GM12878 (cell line): ENCODE measurements around the gene DPM1. TPM values are rescaled to one million over a fixed set of nuclear protein-coding genes. Genes with fewer than 3 reads are reported as not detected.

ENCODE experiments used
- BMI1 ChIP-seq: fragments of 450-650 bp; IDR thresholded peaks from 2 replicates; pipeline ENCODE4 v1.6.1; 2016; ENCODE audit warnings: mild to moderate bottlenecking, moderate library complexity, borderline replicate concordance
- EZH2 ChIP-seq: IDR thresholded peaks from 2 replicates; pipeline ENCODE4 v1.6.1; 2012; ENCODE audit warnings: low read depth, mild to moderate bottlenecking, control low read depth, inconsistent platforms, low read length, borderline replicate concordance; ENCODE audit not compliant: control insufficient read depth
- MXI1 ChIP-seq: fragments of 150-350 bp; IDR thresholded peaks from 2 replicates; pipeline ENCODE4 v1.6.1; 2011; ENCODE audit warnings: low read depth, mild to moderate bottlenecking, inconsistent platforms, low read length, improper control_type of control experiment
- NFIC ChIP-seq: IDR thresholded peaks from 2 replicates; pipeline ENCODE4 v1.6.1; 2012; ENCODE audit warnings: low read depth, mild to moderate bottlenecking, inconsistent platforms, low read length, moderate library complexity
- PAX5 ChIP-seq: IDR thresholded peaks from 2 replicates; pipeline ENCODE4 v1.6.1; 2011; ENCODE audit warnings: low read depth, low read length, borderline replicate concordance
- RAD21 ChIP-seq: IDR thresholded peaks from 2 replicates; pipeline ENCODE4 v1.6.1; 2011; ENCODE audit warnings: mild to moderate bottlenecking, low read depth, low read length, moderate library complexity; ENCODE audit not compliant: insufficient read depth
- RFX5 ChIP-seq: IDR thresholded peaks from 2 replicates; pipeline ENCODE4 v1.6.1; 2011; ENCODE audit warnings: low read depth, low read length, improper control_type of control experiment
- SIX5 ChIP-seq: IDR thresholded peaks from 2 replicates; pipeline ENCODE4 v1.6.1; 2011; ENCODE audit warnings: mild to moderate bottlenecking, low read depth, low read length, moderate library complexity; ENCODE audit not compliant: severe bottlenecking
- SMAD1 ChIP-seq: fragments of 450-650 bp; IDR thresholded peaks from 2 replicates; pipeline ENCODE4 v1.6.1; 2018; ENCODE audit warnings: mild to moderate bottlenecking, low read depth; ENCODE audit not compliant: partially characterized antibody
- SPI1 ChIP-seq: IDR thresholded peaks from 2 replicates; pipeline ENCODE4 v1.6.1; 2011; ENCODE audit warnings: low read depth, mild to moderate bottlenecking, low read length, moderate library complexity, borderline replicate concordance; ENCODE audit not compliant: insufficient read depth
- SREBF1 ChIP-seq: IDR thresholded peaks from 2 replicates; pipeline ENCODE4 v1.6.1; 2012; ENCODE audit warnings: mild to moderate bottlenecking, low read length
- STAT3 ChIP-seq: IDR thresholded peaks from 2 replicates; pipeline ENCODE4 v1.6.1; 2011; ENCODE audit warnings: low read depth, low read length, improper control_type of control experiment
- SUZ12 ChIP-seq: fragments of 200-600 bp; sonication (generic); IDR thresholded peaks from one replicate; pipeline ENCODE4 v1.6.1; 2018; ENCODE audit warnings: antibody characterized with exemption, mild to moderate bottlenecking; ENCODE audit not compliant: unreplicated experiment
- TARDBP ChIP-seq: IDR thresholded peaks from 2 replicates; pipeline ENCODE4 v1.6.1; 2016; ENCODE audit warnings: borderline replicate concordance
- polyA plus RNA-seq, 11 experiments: library from polyadenylated mRNA; depleted of rRNA in 4 of 11; unstranded in 6 of 11; stranded (reverse) in 5 of 11; fragments of >200 nt; fragmentation: Nextera tagmentation in 4 of 11; fragmentation: Illumina TruSeq in 1 of 11; extraction: Ambion mirVana in 4 of 11; extraction: Trizol in 1 of 11; gene quantifications; 1 replicate in 1 of 11; 2 replicates in 10 of 11; pipeline versions ENCODE4 v1.2.1 to v1.2.3, GENCODE V29; 2011 to 2016; ENCODE audit warnings: inconsistent platforms in 2 of 11, missing spikeins in 2 of 11, low read depth in 1 of 11
- total RNA-seq, 4 experiments: library from RNA; depleted of rRNA in 3 of 4; stranded (reverse); fragments of >200 nt in 3 of 4; fragmentation: Illumina TruSeq in 1 of 4; extraction: Trizol in 1 of 4; gene quantifications; 2 replicates each; pipeline versions ENCODE4 v1.2.1 to v1.2.3, GENCODE V29; 2013 to 2021
- TF ChIP-seq, protein P1 (sequence below): fragments of 450-650 bp; IDR thresholded peaks from 2 replicates; pipeline ENCODE4 v1.6.1; 2018; ENCODE audit warnings: borderline replicate concordance, mild to moderate bottlenecking; ENCODE audit not compliant: partially characterized antibody
- TF ChIP-seq, protein P2 (sequence below): fragments of 150-350 bp; IDR thresholded peaks from 2 replicates; pipeline ENCODE4 v1.6.1; 2014; ENCODE audit warnings: mild to moderate bottlenecking, low read depth, low read length
- TF ChIP-seq, protein P3 (sequence below): fragments of 450-650 bp; IDR thresholded peaks from 2 replicates; pipeline ENCODE4 v1.6.1; 2017; ENCODE audit warnings: mild to moderate bottlenecking, moderate library complexity

Gene DPM1
- total and polyA plus RNA-seq, 10 of the 15 experiments (the other 5 are each of a cell fraction or from before 2014, with no cell fraction given) = 53.3 to 167 (median 108) TPM

DNA sequence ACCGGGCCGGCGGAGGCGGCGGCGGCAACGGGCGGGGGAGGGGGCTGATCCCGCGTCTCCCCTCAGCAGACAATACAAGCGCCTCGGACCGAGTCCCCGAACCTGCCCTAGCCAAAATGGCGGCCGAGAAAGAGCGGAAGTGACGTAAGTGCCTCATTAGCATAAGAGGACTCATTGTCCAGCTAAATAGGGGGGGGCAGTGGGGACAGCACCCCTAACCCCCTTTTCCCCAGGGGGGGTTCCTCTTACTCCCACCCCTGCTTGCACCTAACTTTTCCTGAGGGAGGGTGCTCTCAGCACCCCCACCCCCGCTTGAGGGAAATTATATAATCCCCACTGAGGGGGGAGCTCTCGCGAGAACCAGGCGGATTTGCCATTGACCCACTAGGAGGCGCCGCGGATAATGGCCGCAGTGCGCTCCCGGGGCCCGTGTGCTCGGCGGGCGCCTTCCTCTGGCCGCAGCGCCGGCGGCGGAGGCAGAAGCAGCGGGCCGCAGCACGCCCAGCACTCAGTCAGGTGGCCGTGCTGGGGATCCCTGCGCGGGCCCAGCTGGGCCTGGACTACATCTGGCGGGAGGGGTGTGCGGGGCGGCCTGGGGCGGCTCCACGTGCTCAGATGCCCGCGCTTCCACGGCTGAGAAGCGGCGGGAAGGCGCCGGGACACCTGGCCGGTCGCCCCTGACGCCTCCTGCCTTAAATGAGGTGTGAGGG is 26.9 kb downstream of the DPM1 start, which contains the start of gene ADNP (continued):
- TF ChIP-seq EZH2 (no peak), SIX5 (no peak), SMAD1 (peak; percentile 24), NFIC (peak; percentile 69; the same call in 1 of the 2 replicates), SREBF1 (no peak), TARDBP (peak; percentile 96), RFX5 (no peak), SPI1 (peak; percentile 63; the same call in 1 of the 2 replicates), PAX5 (peak; percentile 79; the same call in 1 of the 2 replicates), MXI1 (peak; percentile 73; the same call in 1 of the 2 replicates), STAT3 (no peak), BMI1 (peak; percentile 42; the same call in 1 of the 2 replicates), SUZ12 (no peak), RAD21 (peak; percentile 37; the same call in 1 of the 2 replicates)
- TF ChIP-seq, protein P1, sequence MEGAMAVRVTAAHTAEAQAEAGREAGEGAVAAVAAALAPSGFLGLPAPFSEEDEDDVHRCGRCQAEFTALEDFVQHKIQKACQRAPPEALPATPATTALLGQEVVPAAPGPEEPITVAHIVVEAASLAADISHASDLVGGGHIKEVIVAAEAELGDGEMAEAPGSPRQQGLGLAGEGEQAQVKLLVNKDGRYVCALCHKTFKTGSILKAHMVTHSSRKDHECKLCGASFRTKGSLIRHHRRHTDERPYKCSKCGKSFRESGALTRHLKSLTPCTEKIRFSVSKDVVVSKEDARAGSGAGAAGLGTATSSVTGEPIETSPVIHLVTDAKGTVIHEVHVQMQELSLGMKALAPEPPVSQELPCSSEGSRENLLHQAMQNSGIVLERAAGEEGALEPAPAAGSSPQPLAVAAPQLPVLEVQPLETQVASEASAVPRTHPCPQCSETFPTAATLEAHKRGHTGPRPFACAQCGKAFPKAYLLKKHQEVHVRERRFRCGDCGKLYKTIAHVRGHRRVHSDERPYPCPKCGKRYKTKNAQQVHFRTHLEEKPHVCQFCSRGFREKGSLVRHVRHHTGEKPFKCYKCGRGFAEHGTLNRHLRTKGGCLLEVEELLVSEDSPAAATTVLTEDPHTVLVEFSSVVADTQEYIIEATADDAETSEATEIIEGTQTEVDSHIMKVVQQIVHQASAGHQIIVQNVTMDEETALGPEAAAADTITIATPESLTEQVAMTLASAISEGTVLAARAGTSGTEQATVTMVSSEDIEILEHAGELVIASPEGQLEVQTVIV = no peak
- TF ChIP-seq, protein P2, sequence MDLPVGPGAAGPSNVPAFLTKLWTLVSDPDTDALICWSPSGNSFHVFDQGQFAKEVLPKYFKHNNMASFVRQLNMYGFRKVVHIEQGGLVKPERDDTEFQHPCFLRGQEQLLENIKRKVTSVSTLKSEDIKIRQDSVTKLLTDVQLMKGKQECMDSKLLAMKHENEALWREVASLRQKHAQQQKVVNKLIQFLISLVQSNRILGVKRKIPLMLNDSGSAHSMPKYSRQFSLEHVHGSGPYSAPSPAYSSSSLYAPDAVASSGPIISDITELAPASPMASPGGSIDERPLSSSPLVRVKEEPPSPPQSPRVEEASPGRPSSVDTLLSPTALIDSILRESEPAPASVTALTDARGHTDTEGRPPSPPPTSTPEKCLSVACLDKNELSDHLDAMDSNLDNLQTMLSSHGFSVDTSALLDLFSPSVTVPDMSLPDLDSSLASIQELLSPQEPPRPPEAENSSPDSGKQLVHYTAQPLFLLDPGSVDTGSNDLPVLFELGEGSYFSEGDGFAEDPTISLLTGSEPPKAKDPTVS = no peak; the same call in 1 of the 2 replicates
- TF ChIP-seq, protein P3, sequence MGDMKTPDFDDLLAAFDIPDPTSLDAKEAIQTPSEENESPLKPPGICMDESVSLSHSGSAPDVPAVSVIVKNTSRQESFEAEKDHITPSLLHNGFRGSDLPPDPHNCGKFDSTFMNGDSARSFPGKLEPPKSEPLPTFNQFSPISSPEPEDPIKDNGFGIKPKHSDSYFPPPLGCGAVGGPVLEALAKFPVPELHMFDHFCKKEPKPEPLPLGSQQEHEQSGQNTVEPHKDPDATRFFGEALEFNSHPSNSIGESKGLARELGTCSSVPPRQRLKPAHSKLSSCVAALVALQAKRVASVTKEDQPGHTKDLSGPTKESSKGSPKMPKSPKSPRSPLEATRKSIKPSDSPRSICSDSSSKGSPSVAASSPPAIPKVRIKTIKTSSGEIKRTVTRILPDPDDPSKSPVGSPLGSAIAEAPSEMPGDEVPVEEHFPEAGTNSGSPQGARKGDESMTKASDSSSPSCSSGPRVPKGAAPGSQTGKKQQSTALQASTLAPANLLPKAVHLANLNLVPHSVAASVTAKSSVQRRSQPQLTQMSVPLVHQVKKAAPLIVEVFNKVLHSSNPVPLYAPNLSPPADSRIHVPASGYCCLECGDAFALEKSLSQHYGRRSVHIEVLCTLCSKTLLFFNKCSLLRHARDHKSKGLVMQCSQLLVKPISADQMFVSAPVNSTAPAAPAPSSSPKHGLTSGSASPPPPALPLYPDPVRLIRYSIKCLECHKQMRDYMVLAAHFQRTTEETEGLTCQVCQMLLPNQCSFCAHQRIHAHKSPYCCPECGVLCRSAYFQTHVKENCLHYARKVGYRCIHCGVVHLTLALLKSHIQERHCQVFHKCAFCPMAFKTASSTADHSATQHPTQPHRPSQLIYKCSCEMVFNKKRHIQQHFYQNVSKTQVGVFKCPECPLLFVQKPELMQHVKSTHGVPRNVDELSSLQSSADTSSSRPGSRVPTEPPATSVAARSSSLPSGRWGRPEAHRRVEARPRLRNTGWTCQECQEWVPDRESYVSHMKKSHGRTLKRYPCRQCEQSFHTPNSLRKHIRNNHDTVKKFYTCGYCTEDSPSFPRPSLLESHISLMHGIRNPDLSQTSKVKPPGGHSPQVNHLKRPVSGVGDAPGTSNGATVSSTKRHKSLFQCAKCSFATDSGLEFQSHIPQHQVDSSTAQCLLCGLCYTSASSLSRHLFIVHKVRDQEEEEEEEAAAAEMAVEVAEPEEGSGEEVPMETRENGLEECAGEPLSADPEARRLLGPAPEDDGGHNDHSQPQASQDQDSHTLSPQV = peak; percentile 78; the same call in 1 of the 2 replicates
